DOHH2 (cell line): Measurements from ENCODE around the gene GPR157.

Source experiments
- H3F3A ChIP-seq: fragments of 200-600 bp; sonication (generic), shearing (Covaris generic); 2 replicates; pipeline ENCODE4 v1.6.0; 2016; ENCODE audit warnings: antibody characterized with exemption, mild to moderate bottlenecking; ENCODE audit not compliant: control insufficient read depth, insufficient read depth
- H3K27ac ChIP-seq: fragments of 200-600 bp; sonication (generic); 2 replicates; pipeline ENCODE4 v1.5.1; 2014; ENCODE audit warnings: low read depth, mild to moderate bottlenecking, low read length, moderate library complexity
- H3K27me3 ChIP-seq: fragments of 200-600 bp; sonication (generic); 2 replicates; pipeline ENCODE4 v1.6.1; 2014; ENCODE audit warnings: mild to moderate bottlenecking, low read length, mixed read lengths; ENCODE audit not compliant: control insufficient read depth
- H3K36me3 ChIP-seq: fragments of 200-600 bp; sonication (generic); 2 replicates; pipeline ENCODE4 v1.6.1; 2014; ENCODE audit warnings: mild to moderate bottlenecking, low read length, moderate library complexity, mixed read lengths; ENCODE audit not compliant: control insufficient read depth
- H3K4me1 ChIP-seq: fragments of 200-600 bp; sonication (generic); 2 replicates; pipeline ENCODE4 v1.6.1; 2014; ENCODE audit warnings: mild to moderate bottlenecking, low read length, mixed read lengths; ENCODE audit not compliant: control insufficient read depth
- H3K4me2 ChIP-seq: fragments of 200-600 bp; sonication (generic); 2 replicates; pipeline ENCODE4 v1.6.0; 2014; ENCODE audit warnings: mild to moderate bottlenecking, low read length, moderate library complexity
- H3K4me3 ChIP-seq: fragments of 200-600 bp; sonication (generic); 2 replicates; pipeline ENCODE4 v1.5.1; 2014; ENCODE audit warnings: mild to moderate bottlenecking, low read length, mixed read lengths
- H3K79me2 ChIP-seq: fragments of 200-600 bp; sonication (generic); 2 replicates; pipeline ENCODE4 v1.6.1; 2014; ENCODE audit warnings: mild to moderate bottlenecking, low read length, mixed read lengths; ENCODE audit not compliant: control insufficient read depth
- H3K9me2 ChIP-seq: fragments of 200-600 bp; sonication (generic); replicated peaks from 2 replicates; pipeline ENCODE4 v1.6.1; 2014; ENCODE audit warnings: mild to moderate bottlenecking, low read length, mixed read lengths; ENCODE audit not compliant: control insufficient read depth
- H3K9me3 ChIP-seq: fragments of 200-600 bp; sonication (generic); 2 replicates; pipeline ENCODE4 v1.6.1; 2014; ENCODE audit warnings: antibody characterized with exemption, low read length, mixed read lengths; ENCODE audit not compliant: control insufficient read depth, insufficient read depth
- H4K20me1 ChIP-seq: fragments of 200-600 bp; sonication (generic); 2 replicates; pipeline ENCODE4 v1.6.0; 2014; ENCODE audit warnings: low read depth, mild to moderate bottlenecking, antibody characterized with exemption, low read length, moderate library complexity; ENCODE audit not compliant: control insufficient read depth, insufficient read depth
- CTCF ChIP-seq: fragments of 200-600 bp; sonication (generic); IDR thresholded peaks from one replicate; pipeline ENCODE4 v1.5.1; 2014; ENCODE audit warnings: antibody characterized with exemption, mild to moderate bottlenecking, low read depth, low read length; ENCODE audit not compliant: poor library complexity, severe bottlenecking
- EZH2phosphoT487 ChIP-seq: fragments of 200-600 bp; sonication (generic); IDR thresholded peaks from 2 replicates; pipeline ENCODE4 v1.6.1; 2017; ENCODE audit warnings: borderline replicate concordance, mild to moderate bottlenecking, antibody characterized with exemption, low read length, moderate library complexity, mixed read lengths

The GPR157 gene

GRCh38 chr1:9121496-9122409 lies 7.1 kb downstream of the GPR157 start:
- Histone ChIP-seq H3K4me2 (peak overlapping the region; percentile 24), H3K27ac (no peak overlapping the region)

GRCh38 chr1:9120312-9120958 lies 8.5 kb downstream of the GPR157 start:
- H3K36me3 ChIP-seq: no peaks in the 10 kb centered on the region
- no peaks in the 10 kb centered on the region for H4K20me1 ChIP-seq
- peaks cover 5% of the 10 kb centered on the region for H3F3A ChIP-seq
- peaks cover 9% of the 10 kb centered on the region for H3K79me2 ChIP-seq
- H3K4me3 ChIP-seq: no peak overlapping the region
- no peaks in the 10 kb centered on the region for H3K9me3 ChIP-seq
- no peaks in the 10 kb centered on the region for H3K27me3 ChIP-seq
- H3K9me2 ChIP-seq: no peaks in the 10 kb centered on the region
- peak overlapping the region; percentile 42 for H3K4me2 ChIP-seq
- peaks cover 43% of the 10 kb centered on the region for H3K4me1 ChIP-seq
- TF ChIP-seq EZH2phosphoT487: no peak
- no peak overlapping the region for H3K27ac ChIP-seq

More at GRCh38 chr1:9121496-9122409, 7.1 kb downstream of the GPR157 start:
- Histone ChIP-seq H4K20me1 (no peaks in the 10 kb centered on the region), H3K9me3 (no peaks in the 10 kb centered on the region), H3K36me3 (no peaks in the 10 kb centered on the region), H3K9me2 (no peaks in the 10 kb centered on the region), H3K4me1 (peaks cover 52% of the 10 kb centered on the region), H3K27me3 (no peaks in the 10 kb centered on the region), H3F3A (peaks cover 6% of the 10 kb centered on the region), H3K4me3 (peak overlapping the region; percentile 3; the same call in 1 of the 2 replicates), H3K79me2 (peaks cover 18% of the 10 kb centered on the region)
- TF ChIP-seq EZH2phosphoT487: no peak
- no peak for TF ChIP-seq CTCF

GRCh38 chr1:9119745-9120144 lies 9.2 kb downstream of the GPR157 start:
- H3K9me3 ChIP-seq: no peaks in the 10 kb centered on the region
- H3K27ac ChIP-seq: no peak overlapping the region
- H3K27me3 ChIP-seq: no peaks in the 10 kb centered on the region
- H4K20me1 ChIP-seq: no peaks in the 10 kb centered on the region
- no peaks in the 10 kb centered on the region for H3K9me2 ChIP-seq
- H3K36me3 ChIP-seq: no peaks in the 10 kb centered on the region
- peak overlapping the region; percentile 42 for H3K4me2 ChIP-seq
- no peak overlapping the region for H3K4me3 ChIP-seq
- H3K4me1 ChIP-seq: peaks cover 42% of the 10 kb centered on the region
- H3K79me2 ChIP-seq: peaks cover 9% of the 10 kb centered on the region
- TF ChIP-seq CTCF (no peak), EZH2phosphoT487 (no peak)
- H3F3A ChIP-seq: peaks cover 11% of the 10 kb centered on the region

GRCh38 chr1:9118186-9118585 lies 10.7 kb downstream of the GPR157 start:
- Histone ChIP-seq H3K4me1 (peaks cover 42% of the 10 kb centered on the region), H3K4me3 (no peak overlapping the region), H3K36me3 (no peaks in the 10 kb centered on the region), H3K9me2 (no peaks in the 10 kb centered on the region), H3K27me3 (no peaks in the 10 kb centered on the region), H3K4me2 (no peak overlapping the region), H3F3A (peaks cover 11% of the 10 kb centered on the region), H4K20me1 (no peaks in the 10 kb centered on the region), H3K27ac (no peak overlapping the region), H3K9me3 (no peaks in the 10 kb centered on the region), H3K79me2 (peaks cover 9% of the 10 kb centered on the region)
- TF ChIP-seq EZH2phosphoT487 (no peak), CTCF (no peak)
